A549 (cell line): ENCODE measurements around the gene TMC4.

Experiments used
- JUN ChIP-seq, 2 experiments: fragments of >200 bp; sonication (Bioruptor Twin); formaldehyde crosslinking; IDR thresholded peaks; 2 replicates in 1 of 2; 3 replicates in 1 of 2; pipeline ENCODE4 v1.6.1; 2016 to 2017
- POLR2A ChIP-seq: IDR thresholded peaks from 2 replicates; pipeline ENCODE4 v1.6.1; 2012; ENCODE audit warnings: mild to moderate bottlenecking, low read length
- RAD21 ChIP-seq, 2 experiments: fragments of >200 bp in 1 of 2; sonication (Bioruptor Twin) in 1 of 2; formaldehyde crosslinking in 1 of 2; IDR thresholded peaks in 1 of 2; conservative IDR thresholded peaks in 1 of 2; 2 replicates in 1 of 2; 3 replicates in 1 of 2; pipeline ENCODE4 v1.6.1; 2012 to 2018; ENCODE audit warnings: inconsistent platforms in 1 of 2
- RCOR1 ChIP-seq: fragments of 150-350 bp; IDR thresholded peaks from 2 replicates; pipeline ENCODE4 v1.6.1; 2014; ENCODE audit warnings: antibody characterized with exemption, low read length, low read depth
- SMC3 ChIP-seq: fragments of >200 bp; sonication (Bioruptor Twin); formaldehyde crosslinking; IDR thresholded peaks from 3 replicates; pipeline ENCODE4 v1.6.1; 2018; ENCODE audit warnings: inconsistent platforms
- TF ChIP-seq, protein P1 (sequence below): fragments of >200 bp; sonication (Bioruptor Twin); formaldehyde crosslinking; IDR thresholded peaks from 3 replicates; pipeline ENCODE4 v1.5.1; 2016
- TF ChIP-seq, protein P2 (sequence below): fragments of 450-650 bp; IDR thresholded peaks from 2 replicates; pipeline ENCODE4 v1.6.1; 2014; ENCODE audit warnings: antibody characterized with exemption
- TF ChIP-seq, protein P3 (sequence below): fragments of 200-600 bp; sonication (generic); IDR thresholded peaks from 2 replicates; pipeline ENCODE4 v1.6.1; 2016; ENCODE audit warnings: antibody characterized with exemption, mild to moderate bottlenecking, moderate library complexity
- TF ChIP-seq, protein P4 (sequence below): fragments of 150-350 bp; IDR thresholded peaks from 2 replicates; pipeline ENCODE4 v1.6.1; 2014; ENCODE audit warnings: low read depth, mild to moderate bottlenecking, low read length
- TF ChIP-seq, protein P5 (sequence below): fragments of >200 bp; sonication (Bioruptor Twin); formaldehyde crosslinking; IDR thresholded peaks from 3 replicates; pipeline ENCODE4 v1.6.1; 2016

DNA sequence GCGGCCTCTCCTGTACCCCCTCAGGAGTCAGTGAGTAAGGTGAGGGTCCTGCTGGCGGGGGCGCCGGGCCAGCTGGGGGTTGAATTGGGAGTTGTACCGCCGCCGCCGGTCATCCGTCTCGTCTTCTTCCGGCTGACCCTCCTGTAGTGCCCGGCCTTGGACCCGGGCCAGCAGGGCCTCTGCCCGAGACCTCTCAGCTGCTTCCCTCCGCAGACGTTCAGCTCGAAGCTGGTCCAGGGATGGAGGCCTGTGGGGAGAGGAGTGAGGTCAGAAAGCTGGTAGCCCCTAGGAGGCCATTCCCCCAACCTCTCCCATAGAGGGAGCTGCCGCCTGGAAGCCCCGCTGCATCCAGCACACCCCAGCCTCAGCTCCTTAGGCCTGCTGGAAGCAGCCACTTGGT lies 17.3 kb downstream of the TMC4 start:
- TF ChIP-seq, protein P1, sequence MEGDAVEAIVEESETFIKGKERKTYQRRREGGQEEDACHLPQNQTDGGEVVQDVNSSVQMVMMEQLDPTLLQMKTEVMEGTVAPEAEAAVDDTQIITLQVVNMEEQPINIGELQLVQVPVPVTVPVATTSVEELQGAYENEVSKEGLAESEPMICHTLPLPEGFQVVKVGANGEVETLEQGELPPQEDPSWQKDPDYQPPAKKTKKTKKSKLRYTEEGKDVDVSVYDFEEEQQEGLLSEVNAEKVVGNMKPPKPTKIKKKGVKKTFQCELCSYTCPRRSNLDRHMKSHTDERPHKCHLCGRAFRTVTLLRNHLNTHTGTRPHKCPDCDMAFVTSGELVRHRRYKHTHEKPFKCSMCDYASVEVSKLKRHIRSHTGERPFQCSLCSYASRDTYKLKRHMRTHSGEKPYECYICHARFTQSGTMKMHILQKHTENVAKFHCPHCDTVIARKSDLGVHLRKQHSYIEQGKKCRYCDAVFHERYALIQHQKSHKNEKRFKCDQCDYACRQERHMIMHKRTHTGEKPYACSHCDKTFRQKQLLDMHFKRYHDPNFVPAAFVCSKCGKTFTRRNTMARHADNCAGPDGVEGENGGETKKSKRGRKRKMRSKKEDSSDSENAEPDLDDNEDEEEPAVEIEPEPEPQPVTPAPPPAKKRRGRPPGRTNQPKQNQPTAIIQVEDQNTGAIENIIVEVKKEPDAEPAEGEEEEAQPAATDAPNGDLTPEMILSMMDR: no peak
- TF ChIP-seq POLR2A (no peak), RCOR1 (no peak), JUN (IDR thresholded peaks at IDR 0.05) (no peak; a peak in 2 of 5 replicates), RAD21 (conservative IDR thresholded peaks at IDR 0.05 in 1 of 2, IDR thresholded peaks at IDR 0.05 in 1 of 2) (no peak), SMC3 (no peak)
- TF ChIP-seq, protein P2, sequence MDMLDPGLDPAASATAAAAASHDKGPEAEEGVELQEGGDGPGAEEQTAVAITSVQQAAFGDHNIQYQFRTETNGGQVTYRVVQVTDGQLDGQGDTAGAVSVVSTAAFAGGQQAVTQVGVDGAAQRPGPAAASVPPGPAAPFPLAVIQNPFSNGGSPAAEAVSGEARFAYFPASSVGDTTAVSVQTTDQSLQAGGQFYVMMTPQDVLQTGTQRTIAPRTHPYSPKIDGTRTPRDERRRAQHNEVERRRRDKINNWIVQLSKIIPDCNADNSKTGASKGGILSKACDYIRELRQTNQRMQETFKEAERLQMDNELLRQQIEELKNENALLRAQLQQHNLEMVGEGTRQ: no peak
- TF ChIP-seq, protein P3, sequence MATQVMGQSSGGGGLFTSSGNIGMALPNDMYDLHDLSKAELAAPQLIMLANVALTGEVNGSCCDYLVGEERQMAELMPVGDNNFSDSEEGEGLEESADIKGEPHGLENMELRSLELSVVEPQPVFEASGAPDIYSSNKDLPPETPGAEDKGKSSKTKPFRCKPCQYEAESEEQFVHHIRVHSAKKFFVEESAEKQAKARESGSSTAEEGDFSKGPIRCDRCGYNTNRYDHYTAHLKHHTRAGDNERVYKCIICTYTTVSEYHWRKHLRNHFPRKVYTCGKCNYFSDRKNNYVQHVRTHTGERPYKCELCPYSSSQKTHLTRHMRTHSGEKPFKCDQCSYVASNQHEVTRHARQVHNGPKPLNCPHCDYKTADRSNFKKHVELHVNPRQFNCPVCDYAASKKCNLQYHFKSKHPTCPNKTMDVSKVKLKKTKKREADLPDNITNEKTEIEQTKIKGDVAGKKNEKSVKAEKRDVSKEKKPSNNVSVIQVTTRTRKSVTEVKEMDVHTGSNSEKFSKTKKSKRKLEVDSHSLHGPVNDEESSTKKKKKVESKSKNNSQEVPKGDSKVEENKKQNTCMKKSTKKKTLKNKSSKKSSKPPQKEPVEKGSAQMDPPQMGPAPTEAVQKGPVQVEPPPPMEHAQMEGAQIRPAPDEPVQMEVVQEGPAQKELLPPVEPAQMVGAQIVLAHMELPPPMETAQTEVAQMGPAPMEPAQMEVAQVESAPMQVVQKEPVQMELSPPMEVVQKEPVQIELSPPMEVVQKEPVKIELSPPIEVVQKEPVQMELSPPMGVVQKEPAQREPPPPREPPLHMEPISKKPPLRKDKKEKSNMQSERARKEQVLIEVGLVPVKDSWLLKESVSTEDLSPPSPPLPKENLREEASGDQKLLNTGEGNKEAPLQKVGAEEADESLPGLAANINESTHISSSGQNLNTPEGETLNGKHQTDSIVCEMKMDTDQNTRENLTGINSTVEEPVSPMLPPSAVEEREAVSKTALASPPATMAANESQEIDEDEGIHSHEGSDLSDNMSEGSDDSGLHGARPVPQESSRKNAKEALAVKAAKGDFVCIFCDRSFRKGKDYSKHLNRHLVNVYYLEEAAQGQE: no peak
- TF ChIP-seq, protein P4, sequence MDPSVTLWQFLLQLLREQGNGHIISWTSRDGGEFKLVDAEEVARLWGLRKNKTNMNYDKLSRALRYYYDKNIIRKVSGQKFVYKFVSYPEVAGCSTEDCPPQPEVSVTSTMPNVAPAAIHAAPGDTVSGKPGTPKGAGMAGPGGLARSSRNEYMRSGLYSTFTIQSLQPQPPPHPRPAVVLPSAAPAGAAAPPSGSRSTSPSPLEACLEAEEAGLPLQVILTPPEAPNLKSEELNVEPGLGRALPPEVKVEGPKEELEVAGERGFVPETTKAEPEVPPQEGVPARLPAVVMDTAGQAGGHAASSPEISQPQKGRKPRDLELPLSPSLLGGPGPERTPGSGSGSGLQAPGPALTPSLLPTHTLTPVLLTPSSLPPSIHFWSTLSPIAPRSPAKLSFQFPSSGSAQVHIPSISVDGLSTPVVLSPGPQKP: no peak
- TF ChIP-seq, protein P5, sequence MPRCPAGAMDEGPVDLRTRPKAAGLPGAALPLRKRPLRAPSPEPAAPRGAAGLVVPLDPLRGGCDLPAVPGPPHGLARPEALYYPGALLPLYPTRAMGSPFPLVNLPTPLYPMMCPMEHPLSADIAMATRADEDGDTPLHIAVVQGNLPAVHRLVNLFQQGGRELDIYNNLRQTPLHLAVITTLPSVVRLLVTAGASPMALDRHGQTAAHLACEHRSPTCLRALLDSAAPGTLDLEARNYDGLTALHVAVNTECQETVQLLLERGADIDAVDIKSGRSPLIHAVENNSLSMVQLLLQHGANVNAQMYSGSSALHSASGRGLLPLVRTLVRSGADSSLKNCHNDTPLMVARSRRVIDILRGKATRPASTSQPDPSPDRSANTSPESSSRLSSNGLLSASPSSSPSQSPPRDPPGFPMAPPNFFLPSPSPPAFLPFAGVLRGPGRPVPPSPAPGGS: no peak
